ENCODE results near the gene PRR11. TPM values are rescaled to one million over a fixed set of nuclear protein-coding genes. Genes with fewer than 3 reads are reported as not detected.

The PRR11 gene
- total and polyA plus RNA-seq, 7 donors: 0.28 to 2.3 (median 0.44) TPM

DNA sequence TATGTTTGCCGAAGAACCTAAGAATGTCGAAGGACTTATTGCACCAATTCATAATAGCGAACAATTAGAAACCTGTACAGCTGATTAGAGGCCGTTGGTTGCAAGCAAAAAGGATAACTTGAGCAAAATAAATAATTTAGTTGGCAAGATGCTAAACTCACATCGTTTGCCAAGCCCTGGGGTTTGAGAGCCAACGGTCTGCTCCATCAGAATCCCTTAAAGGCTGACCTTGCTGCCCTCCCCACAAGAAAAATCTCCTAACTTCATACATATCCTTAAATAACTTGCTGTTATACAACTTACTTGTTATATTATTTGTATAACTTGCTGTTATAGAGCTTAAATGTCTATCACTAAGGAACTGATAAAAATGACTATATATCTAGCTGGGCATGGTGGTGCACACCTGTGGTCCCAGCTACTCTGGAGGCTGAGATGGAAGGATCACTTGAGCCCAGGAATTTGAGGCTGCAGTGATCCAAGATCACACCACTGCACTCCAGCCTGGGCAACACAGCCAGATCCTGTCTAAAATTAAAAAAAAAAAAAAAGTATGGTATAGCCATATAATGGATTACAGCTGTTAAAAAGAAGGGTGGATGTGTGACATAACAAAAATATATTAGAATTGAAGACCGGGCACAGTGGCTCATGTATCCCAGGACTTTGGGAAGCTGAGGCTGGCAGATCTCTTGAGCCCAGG lies 47.0 kb upstream of the PRR11 start:
- 87 to 91% (median 89%) methylated on average over 7 of the region's 7 CpGs for WGBS, 3 donors
- DNase-seq (no peak), ATAC-seq (no peak)
- peaks cover 12% of the 10 kb centered on the region for H3K4me1 ChIP-seq
- H3K9me3 ChIP-seq: no peaks in the 10 kb centered on the region
- H3K4me3 ChIP-seq: no peak overlapping the region
- TF ChIP-seq, protein P1, sequence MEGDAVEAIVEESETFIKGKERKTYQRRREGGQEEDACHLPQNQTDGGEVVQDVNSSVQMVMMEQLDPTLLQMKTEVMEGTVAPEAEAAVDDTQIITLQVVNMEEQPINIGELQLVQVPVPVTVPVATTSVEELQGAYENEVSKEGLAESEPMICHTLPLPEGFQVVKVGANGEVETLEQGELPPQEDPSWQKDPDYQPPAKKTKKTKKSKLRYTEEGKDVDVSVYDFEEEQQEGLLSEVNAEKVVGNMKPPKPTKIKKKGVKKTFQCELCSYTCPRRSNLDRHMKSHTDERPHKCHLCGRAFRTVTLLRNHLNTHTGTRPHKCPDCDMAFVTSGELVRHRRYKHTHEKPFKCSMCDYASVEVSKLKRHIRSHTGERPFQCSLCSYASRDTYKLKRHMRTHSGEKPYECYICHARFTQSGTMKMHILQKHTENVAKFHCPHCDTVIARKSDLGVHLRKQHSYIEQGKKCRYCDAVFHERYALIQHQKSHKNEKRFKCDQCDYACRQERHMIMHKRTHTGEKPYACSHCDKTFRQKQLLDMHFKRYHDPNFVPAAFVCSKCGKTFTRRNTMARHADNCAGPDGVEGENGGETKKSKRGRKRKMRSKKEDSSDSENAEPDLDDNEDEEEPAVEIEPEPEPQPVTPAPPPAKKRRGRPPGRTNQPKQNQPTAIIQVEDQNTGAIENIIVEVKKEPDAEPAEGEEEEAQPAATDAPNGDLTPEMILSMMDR (IDR thresholded peaks at IDR 0.05): no peak
- H3K27me3 ChIP-seq (ENCODE audit: insufficient read depth in 3 of 3, low read length in 2 of 3): no peaks in the 10 kb centered on the region
- intact Hi-C loops (cut with DNase I): loop anchor here in 1 of 2 donors (5.0 kb wide), 1 partner anchor 44 kb away; no protein-coding TSS in a partner anchor
- no peak overlapping the region for H3K27ac ChIP-seq
- peaks cover 0 to 17% of the 10 kb centered on the region in 2 donors for H3K36me3 ChIP-seq (ENCODE audit: insufficient read depth in 1 of 2, low read depth in 1 of 2)

DNA sequence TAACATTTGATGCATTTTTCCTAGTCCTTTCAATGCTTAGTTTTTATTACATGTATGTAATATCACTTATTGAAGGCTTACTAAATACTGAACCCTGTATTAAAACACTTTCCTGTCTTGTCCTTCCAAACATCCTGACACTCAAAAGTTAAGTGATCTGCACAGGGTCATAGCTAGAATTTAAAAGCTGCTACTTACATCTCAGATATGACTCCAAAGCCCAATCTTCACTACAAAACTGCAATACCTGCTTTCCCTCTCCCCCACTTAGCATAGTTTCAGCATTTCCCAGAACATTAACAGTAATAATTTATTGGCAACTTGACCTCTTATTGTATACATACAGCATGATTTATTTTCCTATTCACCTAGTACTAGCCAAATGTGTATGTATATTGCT lies 44.6 kb upstream of the PRR11 start:
- intact Hi-C loops (cut with DNase I): no loop called here

DNA sequence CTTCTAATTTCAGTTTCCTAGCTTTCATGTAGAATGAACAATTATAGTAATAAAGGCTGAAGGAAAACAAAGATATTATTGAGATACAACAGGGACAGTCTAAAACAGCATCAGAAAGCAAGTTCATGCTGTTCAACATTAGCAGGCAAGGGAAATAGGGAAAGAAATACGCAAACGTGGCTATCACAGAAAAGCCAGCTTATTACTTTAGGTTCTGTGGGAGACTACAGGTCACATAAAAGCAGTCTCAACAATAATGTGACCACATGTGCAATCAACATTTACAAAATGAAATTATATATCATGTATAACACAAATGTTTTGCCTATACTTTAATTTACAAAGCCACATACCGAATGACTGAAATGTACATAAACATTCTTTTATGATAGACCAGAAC lies 44.0 kb upstream of the PRR11 start:
- TF ChIP-seq, protein P1 (IDR thresholded peaks at IDR 0.05): no peak
- no peak overlapping the region for H3K27ac ChIP-seq
- 80 to 89% (median 83%) methylated on average over 3 of the region's 3 CpGs for WGBS, 3 donors
- ATAC-seq: no peak
- intact Hi-C loops (cut with DNase I): no loop called here
- no peaks in the 10 kb centered on the region for H3K27me3 ChIP-seq (ENCODE audit: insufficient read depth in 3 of 3, low read length in 2 of 3)
- H3K36me3 ChIP-seq (ENCODE audit: insufficient read depth in 1 of 2, low read depth in 1 of 2): peaks cover 0 to 21% of the 10 kb centered on the region in 2 donors
- no peak overlapping the region for H3K4me3 ChIP-seq
- DNase-seq: no peak
- H3K4me1 ChIP-seq: no peaks in the 10 kb centered on the region
- no peaks in the 10 kb centered on the region for H3K9me3 ChIP-seq

More for the DNA sequence above, 44.6 kb upstream of the PRR11 start:
- Histone ChIP-seq H3K9me3 (no peaks in the 10 kb centered on the region), H3K36me3 (ENCODE audit: insufficient read depth in 1 of 2, low read depth in 1 of 2) (peaks cover 0 to 21% of the 10 kb centered on the region in 2 donors), H3K27ac (no peak overlapping the region), H3K27me3 (ENCODE audit: insufficient read depth in 3 of 3, low read length in 2 of 3) (no peaks in the 10 kb centered on the region), H3K4me1 (peaks cover under 1% of the 10 kb centered on the region), H3K4me3 (no peak overlapping the region)
- TF ChIP-seq, protein P1 (IDR thresholded peaks at IDR 0.05): no peak
- ATAC-seq: no peak
- DNase-seq: no peak

DNA sequence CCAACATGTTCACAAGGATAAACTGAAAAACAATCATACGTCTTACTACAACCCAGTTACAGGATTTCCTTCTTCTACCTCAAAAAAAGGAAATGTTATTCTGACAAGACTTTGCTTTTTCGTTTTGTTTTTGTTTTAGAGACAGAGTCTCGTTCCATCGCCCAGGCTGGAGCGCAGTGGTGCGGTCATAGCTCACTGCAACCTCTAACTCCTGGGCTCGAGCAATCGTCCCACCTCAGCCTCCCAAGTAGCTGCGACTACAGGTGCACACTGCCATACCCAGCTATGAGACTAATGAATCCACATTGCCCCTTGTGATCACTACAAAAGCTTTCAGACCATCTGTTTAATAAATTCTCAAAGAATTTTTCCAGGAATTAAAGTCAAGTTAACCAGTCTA lies 40.1 kb upstream of the PRR11 start:
- no peak overlapping the region for H3K27ac ChIP-seq
- no peaks in the 10 kb centered on the region for H3K4me1 ChIP-seq
- ATAC-seq: no peak
- H3K36me3 ChIP-seq (ENCODE audit: insufficient read depth in 1 of 2, low read depth in 1 of 2): peaks cover 0 to 26% of the 10 kb centered on the region in 2 donors
- intact Hi-C loops (cut with DNase I): no loop called here
- no peaks in the 10 kb centered on the region for H3K9me3 ChIP-seq
- no peak for DNase-seq
- H3K27me3 ChIP-seq (ENCODE audit: insufficient read depth in 3 of 3, low read length in 2 of 3): no peaks in the 10 kb centered on the region
- no peak overlapping the region for H3K4me3 ChIP-seq
- 93 to 94% (median 93%) methylated on average over 9 of the region's 9 CpGs for whole genome bisulfite sequencing, 3 donors
- TF ChIP-seq, protein P1 (IDR thresholded peaks at IDR 0.05): no peak
